Umbilical cord (tissue), 2 donors: ENCODE data around the gene ALDH16A1. TPM values are rescaled to one million over a fixed set of nuclear protein-coding genes. Genes with fewer than 3 reads are reported as not detected.
"Not testable (repeated sequence)": the region's sequence is repeated elsewhere in the genome, so short reads cannot be mapped to it uniquely, and the experiment has no call there.

Experiments
- DNase-seq: peaks from one replicate; pipeline ENCODE4 v3.0.0-alpha.2; 2015; ENCODE audit warnings: low spot score
- total RNA-seq: library from RNA; depleted of rRNA; stranded (reverse); fragments of >200 nt; gene quantifications from one replicate; pipeline ENCODE4 v1.2.3, GENCODE V29; 2014; ENCODE audit warnings: low replicate concordance; ENCODE audit not compliant: insufficient read depth

ALDH16A1 gene
- total RNA-seq, 1 donor from 2014 or later: 18.3 TPM

- DNase-seq: no peak
Measured at GRCh38 chr19:49462492-49462891, 9.5 kb downstream of the ALDH16A1 start.

- DNase-seq: no peak
Measured at GRCh38 chr19:49463960-49464740, 11.1 kb downstream of the ALDH16A1 start.

DNA sequence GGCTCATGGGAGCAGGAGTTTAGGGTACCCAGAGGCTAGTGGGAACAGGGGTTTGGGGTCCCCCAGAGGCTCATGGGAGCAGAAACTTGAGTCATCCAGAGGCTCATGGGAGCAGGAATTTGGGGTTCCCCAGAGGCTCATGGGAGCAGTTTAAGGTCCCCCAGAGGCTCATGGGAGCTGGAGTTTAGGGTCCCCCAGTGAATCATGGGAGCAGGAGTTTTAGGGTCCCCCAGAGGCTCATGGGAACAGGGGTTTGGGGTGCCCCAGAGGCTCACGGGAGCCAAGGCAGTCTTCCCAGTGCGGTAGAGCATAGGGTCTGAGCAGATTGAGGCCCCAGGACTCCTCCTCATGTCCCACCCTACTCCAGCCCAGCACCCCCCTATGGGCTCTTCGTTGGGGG lies 12.3 kb downstream of the ALDH16A1 start:
- no peak for DNase-seq

GRCh38 chr19:49468199-49468598 lies 15.2 kb downstream of the ALDH16A1 start:
- no peak for DNase-seq

DNA sequence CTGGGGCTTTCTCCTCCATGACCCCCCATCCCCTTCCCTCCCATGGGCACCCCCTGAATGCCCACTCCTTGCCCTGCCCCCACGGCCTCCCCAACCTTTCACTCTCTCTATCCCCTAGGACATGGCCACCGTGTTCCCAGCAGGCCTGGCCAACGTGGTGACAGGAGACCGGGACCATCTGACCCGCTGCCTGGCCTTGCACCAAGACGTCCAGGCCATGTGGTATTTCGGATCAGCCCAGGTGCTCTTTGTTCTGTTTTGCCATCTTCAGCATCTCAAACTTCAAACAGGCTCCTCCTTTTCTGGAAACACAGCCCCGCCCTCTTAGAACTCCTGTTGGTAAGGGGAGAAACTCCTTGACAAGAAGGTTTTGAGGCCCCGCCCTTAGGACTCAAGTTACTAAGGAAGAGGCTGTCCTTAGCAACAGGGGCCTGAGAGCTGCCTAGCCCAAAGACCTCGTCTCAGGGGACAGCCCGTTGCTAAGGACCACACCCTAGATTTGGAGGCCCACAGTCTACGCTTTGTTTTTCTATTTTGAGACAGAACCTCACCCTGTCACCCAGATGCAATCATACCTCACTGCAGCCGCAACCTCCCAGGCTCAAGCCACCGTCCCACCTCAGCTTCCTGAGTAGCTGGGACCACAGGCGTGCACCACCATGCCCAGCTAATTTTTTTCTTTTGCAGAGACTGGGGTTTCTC lies 15.9 kb downstream of the ALDH16A1 start:
- peak; percentile 91 for DNase-seq

- no peak for DNase-seq
Measured at GRCh38 chr19:49469828-49470614, 17.0 kb downstream of the ALDH16A1 start.

- DNase-seq: no peak
Measured at GRCh38 chr19:49470615-49470978, 17.6 kb downstream of the ALDH16A1 start.

DNA sequence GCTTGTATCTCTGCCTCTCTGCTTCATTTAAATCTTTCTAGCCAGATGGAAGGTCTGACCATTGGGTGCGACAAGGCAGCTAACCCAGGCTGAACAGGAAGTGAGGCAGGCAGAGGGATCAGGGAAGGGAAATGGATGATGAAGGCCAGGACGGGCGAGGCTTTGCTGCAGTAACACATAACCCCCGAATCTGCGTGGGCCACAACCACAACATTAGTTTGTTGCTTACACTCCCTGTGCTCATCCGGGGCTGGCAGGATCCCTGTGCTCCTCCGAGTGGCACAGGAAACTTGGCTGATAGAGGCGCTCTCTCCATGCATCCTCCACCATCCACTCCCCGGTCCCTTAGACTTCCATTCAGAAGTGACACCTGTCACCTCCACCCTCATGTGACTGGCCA lies 19.9 kb downstream of the ALDH16A1 start:
- no peak for DNase-seq

DNA sequence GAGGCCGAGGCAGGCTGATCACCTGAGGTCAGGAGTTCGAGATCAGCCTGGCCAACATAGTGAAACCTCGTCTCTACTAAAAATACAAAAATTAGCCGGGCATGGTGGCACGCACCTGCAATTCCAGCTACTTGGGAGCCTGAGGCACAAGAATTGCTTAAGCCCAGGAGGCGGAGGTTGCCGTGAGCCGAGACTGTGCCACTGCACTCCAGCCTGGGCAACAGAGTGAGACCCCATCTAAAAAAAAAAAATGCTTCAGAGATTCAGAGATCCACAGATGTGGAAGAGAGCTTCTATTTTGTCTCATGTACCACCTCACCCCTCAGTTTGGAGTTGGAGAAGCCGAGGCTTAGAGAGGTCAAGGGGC lies 20.5 kb downstream of the ALDH16A1 start:
- DNase-seq: not testable (repeated sequence)

GRCh38 chr19:49473868-49474541 lies 21.0 kb downstream of the ALDH16A1 start, which contains the start of gene FLT3LG:
TSS of gene FLT3LG (plus strand) at chr19:49474215. CDS start at chr19:49474640, 425 bp downstream.
- DNase-seq: peak; percentile 66

- DNase-seq: no peak
Measured at GRCh38 chr19:49474542-49474924, 21.5 kb downstream of the ALDH16A1 start.

GRCh38 chr19:49475191-49475917 lies 22.3 kb downstream of the ALDH16A1 start:
- DNase-seq: no peak

DNA sequence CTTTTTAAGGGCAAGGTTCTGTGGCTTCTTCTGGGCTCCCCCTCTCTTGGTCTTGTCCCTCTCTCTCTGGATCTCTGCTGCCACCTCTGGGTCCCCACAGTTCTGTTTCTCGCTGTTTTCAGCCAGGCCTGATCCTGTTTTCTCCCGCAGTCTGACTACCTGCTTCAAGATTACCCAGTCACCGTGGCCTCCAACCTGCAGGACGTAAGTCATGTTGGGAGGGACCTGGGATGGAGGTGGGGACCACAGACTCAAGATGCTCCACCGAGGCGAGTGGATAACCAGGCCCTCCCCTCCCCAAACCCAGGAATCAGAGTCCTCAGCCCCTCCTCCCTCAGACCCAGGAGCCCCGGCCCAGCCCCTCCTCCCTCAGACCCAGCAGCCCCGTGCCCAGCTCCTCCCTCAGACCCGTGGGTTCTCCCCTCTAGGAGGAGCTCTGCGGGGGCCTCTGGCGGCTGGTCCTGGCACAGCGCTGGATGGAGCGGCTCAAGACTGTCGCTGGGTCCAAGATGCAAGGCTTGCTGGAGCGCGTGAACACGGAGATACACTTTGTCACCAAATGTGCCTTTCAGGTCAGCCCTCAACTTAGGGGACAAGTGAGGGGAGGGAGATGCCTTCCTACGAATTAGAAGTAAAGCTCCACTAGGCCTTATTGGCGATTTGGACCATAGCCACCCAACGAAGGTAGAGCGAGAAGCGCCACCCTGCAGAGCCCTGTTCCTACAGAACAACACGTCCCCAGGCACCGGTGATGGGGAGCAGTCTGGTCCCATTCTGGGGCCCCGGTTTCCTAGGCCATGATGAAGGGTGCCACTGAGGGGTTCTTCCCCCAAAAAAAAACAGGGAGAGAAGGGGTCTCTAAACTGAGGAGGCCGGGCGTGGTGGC lies 23.2 kb downstream of the ALDH16A1 start:
- no peak for DNase-seq

- no peak for DNase-seq
Measured at GRCh38 chr19:49479975-49480628, 27.1 kb downstream of the ALDH16A1 start.

DNA sequence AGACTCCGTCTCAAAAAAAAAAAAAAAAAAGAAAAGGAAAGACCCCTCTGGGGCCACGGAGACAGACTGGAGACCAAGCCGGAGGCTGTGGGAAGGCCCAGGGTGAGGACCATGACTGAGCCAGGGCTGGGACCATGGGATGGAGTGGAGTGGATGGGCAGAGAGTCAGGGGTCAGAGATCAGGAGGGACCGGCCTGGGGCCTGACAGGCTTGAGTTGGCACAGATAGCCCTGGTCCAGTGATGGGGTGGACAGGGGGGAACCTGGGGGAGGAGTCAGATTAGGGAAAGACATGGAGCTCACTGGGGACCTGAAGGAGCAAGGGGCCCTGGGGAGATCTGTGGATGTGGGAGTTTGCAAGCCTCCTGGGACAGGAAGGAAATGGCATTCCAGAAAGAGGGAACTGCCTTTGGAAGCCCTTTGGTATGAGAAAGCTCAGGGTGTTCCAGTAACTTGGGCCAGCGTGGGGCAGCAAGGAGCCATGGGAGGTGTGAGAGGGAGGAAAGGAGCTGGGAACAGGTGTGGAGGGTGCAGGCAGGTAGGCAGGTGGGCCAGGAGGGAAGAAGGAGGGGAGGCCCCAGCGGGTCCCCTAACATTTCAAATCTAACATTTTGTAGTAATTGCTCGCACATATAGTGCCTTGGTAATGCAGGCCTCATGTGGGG lies 28.1 kb downstream of the ALDH16A1 start:
- no peak for DNase-seq

DNA sequence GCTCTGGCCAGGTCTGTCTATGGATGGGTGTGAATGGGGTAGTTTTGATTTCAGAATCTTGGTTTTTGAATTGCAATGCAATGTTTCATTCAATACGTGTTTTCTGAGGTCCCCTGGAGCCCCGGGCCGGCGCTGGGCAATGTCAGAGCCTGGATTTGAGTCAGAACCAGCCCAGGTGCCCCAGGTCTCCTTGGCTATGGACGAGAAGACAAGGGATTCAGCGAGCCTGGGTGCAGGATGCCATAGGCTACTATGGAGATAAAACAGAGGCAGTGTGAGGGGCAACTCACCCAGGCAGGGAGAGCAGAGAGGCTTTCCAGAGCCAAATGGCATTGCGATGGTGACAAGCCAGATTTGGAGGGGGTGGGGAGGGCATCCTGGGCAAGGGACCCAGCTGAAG lies 33.2 kb downstream of the ALDH16A1 start:
- DNase-seq: no peak

- no peak for DNase-seq
Measured at GRCh38 chr19:49486710-49487276, 33.8 kb downstream of the ALDH16A1 start.

DNA sequence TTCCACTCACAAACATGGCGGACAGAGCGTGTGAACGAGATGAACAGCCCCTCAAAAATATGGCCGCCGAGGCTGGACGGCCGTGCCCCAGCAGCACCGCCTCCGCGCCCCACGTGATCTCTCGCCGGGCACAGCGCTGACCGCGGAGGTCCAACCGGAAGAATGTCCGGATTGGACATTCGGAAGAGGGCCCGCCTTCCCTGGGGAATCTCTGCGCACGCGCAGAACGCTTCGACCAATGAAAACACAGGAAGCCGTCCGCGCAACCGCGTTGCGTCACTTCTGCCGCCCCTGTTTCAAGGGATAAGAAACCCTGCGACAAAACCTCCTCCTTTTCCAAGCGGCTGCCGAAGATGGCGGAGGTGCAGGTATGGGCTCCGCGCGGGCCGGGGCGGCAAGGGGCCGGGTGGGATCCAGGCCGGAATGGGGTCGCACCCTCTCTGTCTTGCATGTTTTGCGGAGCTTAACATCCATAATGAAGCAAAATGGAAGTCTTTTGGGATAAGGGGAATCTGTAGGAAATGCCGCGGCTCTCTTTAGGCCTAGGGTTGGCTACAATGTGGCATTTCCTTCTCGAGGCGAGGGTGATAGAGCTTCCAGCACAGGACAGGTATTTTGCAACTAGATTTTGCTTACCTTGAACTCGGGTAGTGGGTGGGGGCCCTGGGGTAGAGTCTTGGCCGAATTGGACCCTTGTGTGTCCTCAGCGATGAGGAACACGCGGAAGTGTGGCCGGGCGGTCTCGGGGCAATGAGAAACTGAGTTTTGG lies 34.4 kb downstream of the ALDH16A1 start, which contains the start of gene RPL13A:
Gene RPL13A, plus strand, starts transcription at position 332 of the 769 bp plus-strand sequence. Its CDS starts 22 bp downstream, at position 354.
- DNase-seq: peak; percentile 100
